Caco-2 (cell line): ENCODE results near the gene ING4. TPM values are rescaled to one million over a fixed set of nuclear protein-coding genes. Genes with fewer than 3 reads are reported as not detected.

Experiments
- BruUV-seq: library from RNA; stranded (reverse); fragments of 400-500 nt; replicated peaks from 2 replicates; lab custom pipeline; 2021; lab: Mats Ljungman, UMichigan
- CTCF ChIA-PET: fragments of 300-600 bp; sonication (Branson Sonifier 250); formaldehyde crosslinking; loops from one replicate; lab custom pipeline; 2022; ENCODE audit warnings: antibody characterized with exemption; lab: Charles Lee
- POLR2A ChIA-PET: fragments of 300-600 bp; sonication (Branson Sonifier 250); formaldehyde crosslinking; loops from one replicate; lab custom pipeline; 2022; ENCODE audit warnings: antibody characterized with exemption; lab: Charles Lee
- DNase-seq, 2 experiments: peaks; one replicate each; pipeline versions ENCODE4 v3.0.0 to v3.0.0-alpha.2; 2020 to 2022
- H3K27me3 ChIP-seq: replicated peaks from 2 replicates; pipeline ENCODE4 v1.6.0; 2011; ENCODE audit warnings: low read length; ENCODE audit not compliant: control insufficient read depth, insufficient read depth
- H3K36me3 ChIP-seq: 2 replicates; pipeline ENCODE4 v1.5.1; 2011; ENCODE audit warnings: low read length; ENCODE audit not compliant: control insufficient read depth, insufficient read depth
- H3K4me1 ChIP-seq: fragments of 250-450 bp; sonication (Bioruptor Pico); 2 replicates; pipeline ENCODE4 v1.5.1; 2020; ENCODE audit warnings: mild to moderate bottlenecking
- H3K4me3 ChIP-seq: 2 replicates; pipeline ENCODE4 v1.5.1; 2011; ENCODE audit warnings: low read depth, mild to moderate bottlenecking, control low read depth, low read length
- H3K9me3 ChIP-seq: fragments of 250-450 bp; sonication (Bioruptor Pico); 2 replicates; pipeline ENCODE4 v1.5.1; 2020; ENCODE audit warnings: mild to moderate bottlenecking, moderate library complexity
- H3K27ac Mint-ChIP-seq: one replicate; pipeline ENCODE4 v1.8.0; 2022; ENCODE audit warnings: mixed read lengths; ENCODE audit not compliant: unreplicated experiment
- H3K27me3 Mint-ChIP-seq: one replicate; pipeline ENCODE4 v1.8.0; 2022; ENCODE audit warnings: mixed read lengths; ENCODE audit not compliant: insufficient read depth, unreplicated experiment
- H3K36me3 Mint-ChIP-seq: one replicate; pipeline ENCODE4 v1.8.0; 2022; ENCODE audit warnings: mild to moderate bottlenecking, mixed read lengths; ENCODE audit not compliant: insufficient read depth, unreplicated experiment
- H3K4me1 Mint-ChIP-seq: one replicate; pipeline ENCODE4 v1.8.0; 2022; ENCODE audit warnings: low read depth, mixed read lengths; ENCODE audit not compliant: unreplicated experiment
- H3K4me3 Mint-ChIP-seq: one replicate; pipeline ENCODE4 v1.8.0; 2022; ENCODE audit warnings: mild to moderate bottlenecking, moderate library complexity, mixed read lengths; ENCODE audit not compliant: unreplicated experiment
- H3K9me3 Mint-ChIP-seq: one replicate; pipeline ENCODE4 v1.8.0; 2022; ENCODE audit warnings: mixed read lengths; ENCODE audit not compliant: unreplicated experiment
- CTCF ChIP-seq, 2 experiments: fragments of 200-600 bp in 1 of 2; IDR thresholded peaks; 1 replicate in 1 of 2; 2 replicates in 1 of 2; pipeline versions ENCODE4 v1.5.1 to v1.8.0; 2011 to 2022; ENCODE audit warnings: antibody characterized with exemption in 1 of 2, control low read depth in 1 of 2, inconsistent platforms in 1 of 2, low read depth in 1 of 2, low read length in 1 of 2, mild to moderate bottlenecking in 1 of 2, moderate library complexity in 1 of 2; ENCODE audit not compliant: insufficient read depth in 1 of 2, severe bottlenecking in 1 of 2, unreplicated experiment in 1 of 2
- intact Hi-C: fragments of 100-400 bp; cut with micrococcal nuclease; formaldehyde crosslinking; loops from one replicate; pipeline ENCODE4 v1.10.0; 2022; ENCODE audit not compliant: unreplicated experiment
- total RNA-seq: library from RNA; stranded (reverse); gene quantifications from 2 replicates; pipeline ENCODE4 v1.2.3, GENCODE V29; 2022

Gene ING4
- total RNA-seq, 1 experiment from 2014 or later: 32.8 TPM

- Mint-ChIP-seq H3K36me3 (peaks cover 16% of the 10 kb centered on the region), H3K4me1 (peaks cover 7% of the 10 kb centered on the region), H3K4me3 (no peak overlapping the region), H3K27ac (no peak overlapping the region), H3K27me3 (peaks cover 18% of the 10 kb centered on the region), H3K9me3 (peaks cover 19% of the 10 kb centered on the region)
- H3K4me3 ChIP-seq: no peak overlapping the region
- H3K36me3 ChIP-seq: no peaks in the 10 kb centered on the region
- BruUV-seq: no TSS peak
- DNase-seq: no peak
- no peaks in the 10 kb centered on the region for H3K4me1 ChIP-seq
- ChIA-PET POLR2A (no interaction called here), CTCF (no interaction called here)
- no peak for TF ChIP-seq CTCF (IDR thresholded peaks at IDR 0.05; ENCODE audit: insufficient read depth in 1 of 2, low read depth in 1 of 2, low read length in 1 of 2, severe bottlenecking in 1 of 2, unreplicated experiment in 1 of 2)
- H3K9me3 ChIP-seq: peaks cover 18% of the 10 kb centered on the region
- intact Hi-C loops: no loop called here
- H3K27me3 ChIP-seq: no peaks in the 10 kb centered on the region
Measured at GRCh38 chr12:6643569-6644256, 19.2 kb downstream of the ING4 start.

GRCh38 chr12:6641131-6641530 lies 21.8 kb downstream of the ING4 start:
- H3K27me3 Mint-ChIP-seq: peaks cover 18% of the 10 kb centered on the region
- Histone ChIP-seq H3K27me3 (no peaks in the 10 kb centered on the region), H3K4me1 (no peaks in the 10 kb centered on the region), H3K4me3 (no peak overlapping the region), H3K36me3 (no peaks in the 10 kb centered on the region), H3K9me3 (peaks cover 18% of the 10 kb centered on the region)
- CTCF ChIA-PET: no interaction called here
- no peak overlapping the region for H3K27ac Mint-ChIP-seq
- no peak for DNase-seq
- TF ChIP-seq CTCF (IDR thresholded peaks at IDR 0.05; ENCODE audit: insufficient read depth in 1 of 2, low read depth in 1 of 2, low read length in 1 of 2, severe bottlenecking in 1 of 2, unreplicated experiment in 1 of 2): no peak
- intact Hi-C loops: no loop called here
- H3K4me1 Mint-ChIP-seq: no peaks in the 10 kb centered on the region
- no TSS peak for BruUV-seq
- POLR2A ChIA-PET: no interaction called here
- H3K36me3 Mint-ChIP-seq: peaks cover under 1% of the 10 kb centered on the region
- peaks cover 19% of the 10 kb centered on the region for H3K9me3 Mint-ChIP-seq
- H3K4me3 Mint-ChIP-seq: no peak overlapping the region

- Mint-ChIP-seq H3K27me3 (peaks cover 18% of the 10 kb centered on the region), H3K27ac (no peak overlapping the region), H3K4me3 (no peak overlapping the region), H3K9me3 (peaks cover 19% of the 10 kb centered on the region), H3K36me3 (no peaks in the 10 kb centered on the region), H3K4me1 (no peaks in the 10 kb centered on the region)
- Histone ChIP-seq H3K36me3 (no peaks in the 10 kb centered on the region), H3K4me3 (no peak overlapping the region), H3K9me3 (peaks cover 18% of the 10 kb centered on the region), H3K4me1 (no peaks in the 10 kb centered on the region), H3K27me3 (no peaks in the 10 kb centered on the region)
- BruUV-seq: no TSS peak
- TF ChIP-seq CTCF (IDR thresholded peaks at IDR 0.05; ENCODE audit: insufficient read depth in 1 of 2, low read depth in 1 of 2, low read length in 1 of 2, severe bottlenecking in 1 of 2, unreplicated experiment in 1 of 2): no peak
- intact Hi-C loops: no loop called here
- POLR2A ChIA-PET: no interaction called here
- CTCF ChIA-PET: interaction anchor here (1.4 kb wide), 1 partner anchor 49 kb away, joined by 5 read pairs; the partner anchor contains the start of gene ZNF384
- no peak for DNase-seq
Measured at GRCh38 chr12:6640497-6640896, 22.4 kb downstream of the ING4 start.
